ENCODE results near the gene THEM5. TPM values are rescaled to one million over a fixed set of nuclear protein-coding genes. Genes with fewer than 3 reads are reported as not detected.
A peak's percentile ranks its signal among the peaks of the same experiment; 100 is the strongest.
"Not testable (repeated sequence)": the region's sequence is repeated elsewhere in the genome, so short reads cannot be mapped to it uniquely, and the experiment has no call there.

The THEM5 gene
- total RNA-seq, 2 donors from 2014 or later, result not detected

DNA sequence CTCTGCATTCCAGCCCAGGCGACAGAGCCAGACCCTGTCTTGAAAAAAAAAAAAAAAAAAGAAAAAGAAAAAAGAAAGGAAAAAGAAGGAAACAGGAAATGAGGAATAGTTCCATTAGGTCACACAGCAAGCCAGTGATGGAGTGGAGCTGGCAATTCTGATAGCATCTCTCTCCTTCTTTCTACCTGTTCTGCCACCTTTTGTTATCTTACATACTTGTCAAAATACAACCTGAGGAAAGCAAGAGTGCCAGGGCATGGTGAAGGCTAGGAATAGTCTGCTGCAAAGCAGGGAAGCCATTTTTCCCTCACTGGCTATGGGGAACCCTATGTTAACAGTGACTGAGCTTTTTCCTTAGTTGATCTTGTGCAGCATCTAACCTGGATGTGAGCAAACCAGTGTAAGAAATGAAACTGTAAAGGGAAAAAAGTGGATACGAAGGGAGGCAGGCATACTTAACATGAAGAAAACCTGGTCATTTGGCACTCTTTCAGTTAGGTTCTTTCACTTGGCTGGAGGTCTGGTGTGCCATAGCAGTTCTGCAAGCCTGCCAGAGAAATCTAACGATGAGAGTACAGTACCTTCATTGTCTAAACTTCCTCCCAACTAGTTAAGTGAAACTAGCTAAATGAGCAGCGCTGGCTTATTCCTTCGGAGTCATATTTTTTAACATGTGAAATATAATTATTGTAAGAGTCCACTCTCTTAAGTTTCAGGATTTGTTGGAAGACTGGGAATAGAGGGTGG, 17.9 kb upstream of the THEM5 start:
- intact Hi-C loops (cut with DNase I), result no loop called here
- no peak for DNase-seq
- ATAC-seq, result no peak

DNA sequence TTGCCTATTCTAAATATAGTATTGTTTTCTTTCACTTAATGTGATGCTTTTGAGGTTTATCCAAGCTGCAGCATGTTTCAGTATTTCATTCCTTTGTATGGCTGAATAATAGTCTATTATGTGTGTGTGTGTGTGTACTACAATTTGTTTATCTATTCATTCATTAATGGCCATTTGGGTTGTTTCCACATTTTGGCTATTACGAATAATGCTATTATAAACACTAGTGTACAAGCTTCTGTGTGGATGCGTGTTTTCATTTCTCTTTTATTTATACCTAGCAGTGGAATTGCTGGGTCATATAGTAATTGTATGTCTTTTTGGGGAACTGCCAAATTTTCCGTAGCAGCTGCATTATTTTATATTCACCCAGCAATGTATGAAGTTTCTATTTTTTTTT, 15.0 kb upstream of the THEM5 start:
- intact Hi-C loops (cut with DNase I), result no loop called here
- no peak for DNase-seq
- no peak for ATAC-seq

DNA sequence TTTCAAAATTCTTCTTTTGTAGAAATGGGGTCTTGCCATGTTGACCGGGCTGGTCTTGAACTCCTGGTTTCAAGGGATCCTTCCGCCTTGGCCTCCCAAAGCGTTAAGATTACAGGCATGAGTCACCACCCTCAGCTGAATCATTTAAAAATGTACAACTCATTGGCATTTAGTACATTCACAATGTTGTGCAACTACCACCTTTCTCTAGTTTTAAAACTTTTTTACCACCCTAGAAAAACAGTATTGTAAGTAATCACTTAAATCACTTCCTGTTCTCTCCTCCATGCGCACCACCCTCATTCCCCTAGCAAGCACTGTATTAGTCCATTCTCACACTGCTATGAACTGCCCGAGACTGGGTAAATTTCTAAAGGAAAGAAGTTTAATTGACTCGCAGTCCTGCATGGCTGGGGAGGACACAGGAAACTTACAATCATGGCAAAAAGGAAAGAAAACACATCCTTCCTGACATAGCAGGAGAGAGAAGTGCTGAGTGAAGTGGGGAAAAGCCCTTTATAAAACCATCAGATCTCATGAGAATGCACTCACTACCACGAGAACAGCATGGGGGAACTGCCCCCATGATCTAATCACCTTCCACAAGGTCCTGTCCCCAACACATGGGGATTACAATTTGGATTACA, 14.4 kb upstream of the THEM5 start:
- DNase-seq (no peak), ATAC-seq (peak in 1 of 2 donors; percentile 47)
- intact Hi-C loops (cut with DNase I), result no loop called here

DNA sequence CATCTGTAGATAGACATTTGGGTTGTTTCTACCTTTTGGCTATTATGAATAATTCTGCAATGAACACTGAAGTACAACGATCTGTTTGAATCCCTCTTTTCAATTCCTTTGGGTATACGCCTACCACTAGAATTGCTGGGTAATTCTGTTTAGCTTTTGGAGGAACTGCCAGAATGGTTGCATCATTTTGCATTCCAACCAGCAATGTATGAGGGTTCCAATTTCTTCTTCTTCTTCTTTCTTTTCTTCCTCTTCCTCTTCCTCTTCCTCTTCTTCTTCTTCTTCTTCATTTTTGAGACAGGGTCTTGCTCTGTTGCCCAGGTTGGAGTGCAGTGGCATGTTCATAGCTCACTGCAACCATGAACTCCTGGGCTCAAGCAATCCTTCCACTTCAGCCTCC, 13.8 kb upstream of the THEM5 start:
- no peak for DNase-seq
- no peak for ATAC-seq
- intact Hi-C loops (cut with DNase I), result no loop called here

DNA sequence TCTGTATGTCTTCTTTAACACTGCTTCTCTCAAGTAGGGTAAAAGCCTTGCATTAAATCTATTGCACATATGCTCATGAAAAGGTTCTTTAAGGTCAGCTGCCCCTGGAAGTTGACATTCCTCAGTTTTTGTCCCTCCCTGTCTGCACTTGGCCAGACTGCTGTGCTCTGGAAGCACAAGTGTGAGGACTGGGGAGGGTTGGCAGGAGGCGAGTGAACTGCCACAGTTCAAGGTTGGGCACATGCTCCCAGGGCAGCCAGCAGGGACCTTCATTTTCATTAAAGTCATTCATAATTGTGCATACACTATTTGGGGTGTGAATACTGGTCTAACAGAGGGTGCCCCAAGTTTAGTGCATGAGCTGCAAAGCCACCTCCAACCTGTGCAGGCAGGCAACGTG, 10.9 kb upstream of the THEM5 start:
- intact Hi-C loops (cut with DNase I), result no loop called here
- DNase-seq (no peak), ATAC-seq (peak in 1 of 2 donors; percentile 38)

DNA sequence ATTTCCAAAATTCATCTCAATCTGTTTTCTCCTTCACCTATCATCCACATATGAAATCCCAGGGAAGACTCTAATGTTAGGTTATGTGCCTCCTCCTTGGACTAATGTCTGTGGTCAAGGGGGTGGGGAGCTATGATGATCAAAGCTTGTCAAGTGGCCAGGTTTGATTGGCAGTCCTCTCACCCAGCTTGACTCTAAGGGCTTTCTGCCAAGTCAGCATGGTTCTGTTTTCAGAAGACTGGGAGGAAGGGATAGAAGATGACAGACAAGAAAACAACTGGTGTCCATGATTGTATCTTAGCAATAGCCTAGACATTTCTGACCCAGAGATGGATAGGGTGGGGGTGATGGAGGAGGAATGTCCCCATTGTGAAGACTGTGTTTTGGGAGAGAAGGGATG, 9.1 kb upstream of the THEM5 start:
- intact Hi-C loops (cut with DNase I), result no loop called here
- ATAC-seq, result no peak
- no peak for DNase-seq

DNA sequence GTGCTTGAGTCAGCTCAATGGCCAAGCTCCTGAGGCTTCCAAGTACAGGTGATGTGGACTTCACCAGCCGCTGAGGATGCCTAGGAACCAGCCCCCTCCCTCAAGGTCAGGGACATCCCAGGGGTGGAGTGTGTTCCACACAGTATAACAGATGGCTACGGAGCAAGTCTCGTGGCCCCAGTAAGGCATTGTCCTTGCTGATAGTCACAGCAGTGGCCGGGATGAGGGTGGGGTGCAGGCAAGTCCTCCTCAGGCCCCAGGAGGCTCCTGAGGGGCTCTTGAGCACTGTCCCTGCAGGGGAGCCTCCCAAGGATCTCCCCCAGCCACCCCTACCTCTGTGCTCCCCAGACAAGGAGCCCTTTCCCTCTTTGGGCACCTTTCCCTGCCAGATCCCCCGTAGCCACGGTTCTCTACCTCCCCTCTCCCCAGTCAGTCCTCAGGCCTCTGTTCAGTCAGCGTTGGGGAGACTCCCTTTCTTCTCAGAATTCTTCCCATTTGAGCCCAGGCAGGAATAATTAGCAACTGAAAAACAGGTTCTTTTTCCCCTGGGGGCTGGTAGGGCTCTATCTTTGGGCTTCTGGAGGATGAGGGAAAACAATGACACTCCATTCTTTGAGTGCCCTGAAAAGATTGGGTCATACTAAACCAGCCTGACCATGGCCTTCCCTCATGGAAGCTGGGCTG, 7.1 kb upstream of the THEM5 start:
- intact Hi-C loops (cut with DNase I), result no loop called here
- no peak for DNase-seq
- ATAC-seq, result no peak

DNA sequence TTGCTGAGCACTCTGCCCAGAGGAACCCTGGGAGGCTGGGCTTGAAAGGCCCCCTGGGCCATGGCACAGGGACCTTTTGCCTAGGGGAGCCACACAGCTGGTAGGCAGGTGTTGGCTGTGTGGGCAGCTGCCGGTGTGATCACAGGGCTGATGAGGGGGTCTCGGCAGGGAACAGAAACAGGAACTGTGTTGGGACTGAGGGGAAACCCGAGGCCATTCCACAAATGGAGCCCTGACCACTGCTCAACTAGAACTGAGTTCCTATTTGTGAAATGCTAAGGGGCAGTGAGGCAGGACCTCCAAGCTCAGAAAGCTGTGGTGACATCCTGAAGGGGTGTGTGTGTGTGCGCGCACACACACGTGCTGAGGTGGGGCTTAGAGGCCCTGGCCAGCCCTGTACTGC, 6.4 kb upstream of the THEM5 start:
- ATAC-seq (no peak), DNase-seq (no peak)
- intact Hi-C loops (cut with DNase I), result no loop called here

DNA sequence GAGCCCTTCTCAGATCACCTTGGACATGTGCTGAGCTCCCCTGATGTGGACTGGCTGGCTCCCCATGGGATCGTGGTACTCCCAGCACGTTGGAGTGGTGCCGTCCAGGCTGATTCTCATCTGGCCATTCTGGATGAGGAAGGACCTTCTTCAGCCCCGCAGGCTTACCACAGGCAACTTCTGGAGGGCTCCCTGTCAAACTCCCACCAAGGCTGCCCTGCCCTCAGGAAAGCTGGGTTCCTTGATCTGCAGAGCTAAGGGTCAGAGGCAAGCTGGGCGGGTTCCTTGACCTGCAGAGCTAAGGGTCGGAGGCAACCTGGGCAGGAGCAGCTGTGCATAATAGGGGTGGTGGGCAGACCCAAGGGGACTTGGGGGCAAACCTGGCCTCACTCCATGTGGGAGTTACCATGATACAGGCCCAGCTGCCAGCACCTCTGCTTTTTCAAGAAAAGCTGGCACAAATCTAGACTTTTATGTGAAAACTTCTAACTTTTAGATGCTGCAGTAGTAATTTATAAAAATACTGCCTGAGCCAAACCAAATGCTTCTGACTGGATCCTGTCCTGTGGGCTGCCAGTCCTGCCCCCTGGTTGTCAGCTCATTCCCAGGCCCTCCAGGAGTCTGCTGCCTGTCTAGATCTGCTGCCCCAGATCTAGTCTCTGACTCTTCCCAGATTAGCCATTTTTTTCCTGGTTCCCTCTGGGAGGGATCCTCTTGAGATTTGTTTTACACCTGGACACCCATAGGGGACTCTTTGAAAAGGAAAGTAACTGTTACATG, 5.6 kb upstream of the THEM5 start:
- ATAC-seq (no peak), DNase-seq (no peak)
- intact Hi-C loops (cut with DNase I), result no loop called here

DNA sequence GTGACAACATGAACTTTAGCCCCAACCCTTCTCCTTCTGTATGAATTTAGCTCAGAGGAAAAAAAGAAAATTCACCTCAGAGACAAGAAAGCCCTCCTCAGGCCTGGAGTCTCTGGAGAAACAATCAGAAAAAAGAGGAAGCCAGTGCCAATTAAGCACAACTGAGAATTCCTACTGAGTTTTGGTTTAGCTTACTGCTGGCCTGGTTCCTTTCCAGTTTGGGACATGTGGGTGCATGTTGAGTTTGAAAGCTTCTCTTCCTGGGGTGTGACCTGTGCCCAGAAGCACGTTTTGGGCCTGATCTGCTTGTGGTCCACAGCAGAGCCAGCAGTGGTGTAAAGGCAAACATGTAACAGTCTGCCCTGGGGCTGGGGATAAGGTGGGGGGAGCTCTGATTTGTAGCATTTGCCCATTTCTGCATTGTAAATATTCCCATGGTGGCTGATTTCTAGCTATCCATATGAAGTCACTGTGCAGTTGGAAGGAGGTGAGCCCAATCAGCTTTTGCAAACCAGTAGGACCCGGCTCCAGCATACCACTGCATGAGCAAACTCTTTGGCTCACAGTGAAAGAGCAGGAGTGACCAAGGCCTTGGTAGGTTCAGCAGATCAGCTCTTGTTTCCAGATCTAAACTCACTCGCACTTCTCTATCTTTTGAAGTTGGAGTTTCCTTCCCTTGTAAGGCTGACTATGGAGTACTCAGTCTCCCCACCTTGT, 4.7 kb upstream of the THEM5 start:
- DNase-seq, result no peak
- peak in 1 of 2 donors; percentile 12 for ATAC-seq
- intact Hi-C loops (cut with DNase I), result no loop called here

DNA sequence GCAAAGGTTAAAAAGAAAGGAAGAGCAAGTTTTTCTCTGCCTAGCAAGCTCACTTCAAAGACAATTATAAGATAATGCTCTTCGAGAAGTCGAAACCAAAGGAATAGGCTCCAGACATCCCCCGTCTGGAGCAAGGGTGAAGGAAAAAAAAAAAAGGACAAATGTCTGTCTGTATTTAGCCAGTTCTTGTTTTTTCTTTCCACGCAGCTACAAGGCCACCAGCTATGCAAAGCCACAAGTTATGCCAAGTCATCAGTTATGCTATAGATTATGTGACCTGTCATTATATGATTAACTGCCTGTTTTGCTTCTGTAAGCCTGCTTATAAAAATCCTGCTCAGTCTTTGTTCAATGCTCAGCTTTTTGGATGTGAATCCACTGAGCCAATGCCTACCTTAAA, 2.4 kb upstream of the THEM5 start:
- peak in 1 of 2 donors; percentile 25 for ATAC-seq
- no peak for DNase-seq
- intact Hi-C loops (cut with DNase I), result no loop called here

DNA sequence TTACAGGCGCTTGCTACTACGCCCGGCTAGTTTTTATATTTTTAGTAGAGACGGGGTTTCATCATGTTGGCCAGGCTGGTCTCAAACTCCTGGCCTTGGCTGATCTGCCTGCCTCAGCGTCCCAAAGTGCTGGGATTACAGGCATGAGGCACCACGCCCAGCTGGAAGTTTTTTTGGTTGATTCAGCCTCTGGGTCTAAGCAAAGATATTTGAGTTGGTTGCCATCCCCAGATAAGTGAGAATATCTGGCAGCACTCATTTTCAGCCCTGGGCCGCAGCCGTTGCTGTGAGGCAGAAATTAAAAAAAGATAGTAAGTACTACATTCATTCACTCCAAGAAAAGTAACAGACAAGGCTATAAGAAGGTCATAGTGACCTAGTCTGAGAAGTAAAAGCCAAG, 2.0 kb upstream of the THEM5 start:
- ATAC-seq, result peak; percentile 63 to 76
- peak; percentile 53 for DNase-seq
- intact Hi-C loops (cut with DNase I), result not testable (repeated sequence)

DNA sequence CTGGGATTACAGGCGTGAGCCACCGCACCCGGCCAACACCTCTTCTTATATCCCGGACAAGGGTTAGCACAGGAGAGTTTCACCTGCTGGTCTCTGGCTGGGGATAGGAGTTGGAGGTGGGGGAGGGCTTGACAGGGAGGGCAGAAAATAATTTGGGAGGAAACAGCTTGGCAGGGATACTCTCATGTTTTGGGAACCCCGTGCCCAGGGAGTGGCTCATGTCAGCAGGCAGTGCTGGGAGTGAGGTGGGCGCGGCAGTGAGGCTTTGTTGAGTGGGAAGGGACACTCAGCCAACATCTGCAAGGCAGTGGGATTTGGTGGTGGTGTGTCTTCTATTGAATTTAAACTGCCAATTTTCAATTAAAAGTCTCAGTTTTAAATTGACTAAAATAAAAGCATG, 1.1 kb upstream of the THEM5 start:
- intact Hi-C loops (cut with DNase I), result no loop called here
- DNase-seq, result no peak

DNA sequence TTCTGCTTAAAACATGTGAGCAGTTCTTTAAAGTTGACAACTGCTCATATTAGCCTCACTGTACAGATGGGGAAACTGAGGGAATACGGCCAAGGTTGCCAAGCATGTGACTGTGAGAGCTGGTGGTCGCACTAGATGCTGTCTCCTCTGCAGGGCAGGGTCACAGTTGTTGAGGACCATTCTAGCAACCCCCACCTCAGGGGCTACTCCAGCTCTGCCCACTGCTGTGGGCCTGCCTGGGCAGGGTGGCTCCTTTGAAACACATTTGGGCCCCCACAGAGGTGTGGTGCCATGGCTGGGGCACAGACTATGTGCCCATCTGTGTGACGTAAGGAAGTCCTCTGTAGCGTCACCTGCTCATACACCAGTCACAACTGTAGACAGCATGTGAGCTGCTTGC, 779 bp downstream of the THEM5 start:
- intact Hi-C loops (cut with DNase I), result no loop called here
- ATAC-seq, result no peak
- DNase-seq, result no peak

More for the DNA sequence above, 1.1 kb upstream of the THEM5 start:
- ATAC-seq, result no peak

DNA sequence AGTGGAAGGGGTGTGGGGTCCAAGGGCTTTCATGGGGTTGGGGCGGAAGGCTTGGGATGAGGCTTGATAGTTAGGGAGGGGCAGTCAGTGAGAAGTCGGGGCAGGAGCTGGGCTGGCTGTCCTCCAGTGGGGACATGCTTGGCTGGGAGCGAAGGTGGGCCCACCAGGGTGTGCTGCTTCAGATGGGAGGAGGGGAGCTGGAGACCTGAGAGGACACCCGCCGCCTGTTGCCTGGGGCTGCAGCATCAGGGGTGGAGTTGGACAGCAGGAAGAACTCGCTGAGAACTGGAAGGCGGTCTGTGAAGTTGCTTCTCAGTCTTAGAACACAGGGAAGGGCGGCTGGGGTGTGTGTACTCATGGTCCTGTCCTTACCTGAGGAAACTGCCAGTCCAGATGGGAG, 1.6 kb downstream of the THEM5 start:
- ATAC-seq, result no peak
- no peak for DNase-seq
- intact Hi-C loops (cut with DNase I), result no loop called here

DNA sequence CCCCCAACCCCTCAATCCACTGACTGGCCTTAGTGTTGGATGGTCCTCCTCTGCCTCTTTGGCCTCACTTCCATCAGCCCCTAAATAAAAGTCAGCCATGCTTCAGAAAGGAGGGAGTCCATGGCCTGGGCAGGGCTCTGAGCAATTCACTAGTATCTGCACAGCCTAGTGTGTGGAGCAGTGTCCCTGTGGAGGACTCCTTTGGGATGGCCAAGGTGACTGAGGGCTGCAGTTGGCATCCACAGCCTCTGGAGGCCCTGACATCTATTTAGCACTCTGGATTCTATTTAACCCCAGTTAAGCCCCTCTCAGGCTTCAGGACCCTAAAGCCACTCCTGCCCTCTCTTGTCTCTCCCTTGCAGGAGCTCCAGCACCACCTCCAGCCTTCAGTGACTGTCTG, 3.6 kb downstream of the THEM5 start:
- intact Hi-C loops (cut with DNase I), result no loop called here
- no peak for DNase-seq
- ATAC-seq, result no peak

DNA sequence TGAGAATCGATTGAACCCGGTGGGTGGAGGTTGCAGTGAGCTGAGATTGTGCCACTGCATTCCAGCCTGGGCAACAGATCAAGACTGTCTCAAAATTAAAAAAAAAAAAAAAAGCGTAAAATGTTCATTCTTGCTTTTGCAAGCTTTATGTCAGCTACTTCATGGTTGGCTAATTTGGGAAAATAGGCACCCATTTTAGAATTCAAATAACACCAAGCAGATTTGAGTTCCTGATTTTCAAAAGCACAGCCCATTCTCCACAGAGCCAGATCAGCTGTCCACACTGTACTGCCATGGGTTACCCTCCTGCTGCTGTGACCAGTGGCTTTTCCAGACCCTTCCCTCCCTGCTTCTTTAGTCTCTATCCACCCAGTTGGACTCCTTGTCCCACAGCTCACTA, 4.4 kb downstream of the THEM5 start:
- intact Hi-C loops (cut with DNase I), result no loop called here
- DNase-seq (no peak), ATAC-seq (no peak)

DNA sequence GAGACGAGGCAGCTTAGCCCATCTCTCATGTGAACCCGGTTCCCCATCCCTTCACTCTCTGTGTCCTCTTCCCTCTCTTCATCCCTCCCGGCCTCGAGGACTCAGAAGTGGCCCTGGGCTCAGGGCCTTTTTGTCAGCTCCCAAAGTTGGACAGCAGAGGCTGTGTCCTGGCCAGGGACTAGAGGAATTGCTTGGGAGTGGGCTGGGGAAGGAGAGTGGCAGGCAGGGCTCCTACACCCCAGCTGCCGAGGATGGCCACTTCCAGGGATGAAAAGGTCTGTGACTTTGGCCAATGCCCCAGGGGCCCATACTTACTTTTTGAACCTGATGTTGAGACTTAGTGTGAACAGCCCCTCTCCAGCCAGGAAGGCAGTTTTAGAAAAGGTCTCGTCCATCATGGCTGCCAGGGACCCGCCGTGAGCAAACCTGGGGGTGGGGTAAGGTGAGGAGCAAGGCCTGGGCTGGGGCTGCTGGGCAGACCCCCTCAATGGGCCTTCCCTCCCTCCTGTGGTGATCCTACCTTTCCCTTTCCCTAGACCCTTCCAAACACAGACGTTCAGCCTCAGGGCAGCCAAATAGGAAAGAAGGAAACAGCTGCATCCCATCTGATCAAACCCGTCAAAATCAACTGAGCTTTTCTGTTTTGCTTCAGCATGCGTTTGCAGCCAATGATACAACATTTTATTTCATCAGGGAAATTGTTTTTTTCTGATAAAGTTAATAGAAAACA, 5.5 kb downstream of the THEM5 start:
- DNase-seq (no peak), ATAC-seq (peak; percentile 35 to 51)
- intact Hi-C loops (cut with DNase I), result no loop called here
